ENCODE data around the gene IER5L.

IER5L gene

GRCh38 chr9:129160712-129161533 is 17.1 kb downstream of the IER5L start:
- no peak for DNase-seq

GRCh38 chr9:129156163-129156562 is 21.9 kb downstream of the IER5L start:
- no peak for DNase-seq

- no peak for DNase-seq
Observed at GRCh38 chr9:129154866-129155477, 23.1 kb downstream of the IER5L start.

- DNase-seq = no peak
Observed at GRCh38 chr9:129151469-129151868, 26.6 kb downstream of the IER5L start.

- no peak for DNase-seq
Observed at GRCh38 chr9:129150672-129151211, 27.3 kb downstream of the IER5L start.

GRCh38 chr9:129150122-129150521 is 27.9 kb downstream of the IER5L start:
- no peak for DNase-seq

- DNase-seq = no peak
Observed at GRCh38 chr9:129149442-129149841, 28.6 kb downstream of the IER5L start.

GRCh38 chr9:129148463-129149204 is 29.4 kb downstream of the IER5L start:
- DNase-seq = no peak

GRCh38 chr9:129146441-129146941 is 31.6 kb downstream of the IER5L start:
- DNase-seq = no peak

GRCh38 chr9:129145841-129146292 is 32.2 kb downstream of the IER5L start:
- no peak for DNase-seq

- DNase-seq = no peak
Observed at GRCh38 chr9:129145316-129145715, 32.7 kb downstream of the IER5L start.

GRCh38 chr9:129143031-129143927 is 34.8 kb downstream of the IER5L start:
- peak; percentile 56 to 85 for DNase-seq

GRCh38 chr9:129142138-129142935 is 35.7 kb downstream of the IER5L start:
- DNase-seq = no peak

- peak in 1 of 2 experiments; percentile 28 for DNase-seq
Observed at GRCh38 chr9:129141066-129142041, 36.7 kb downstream of the IER5L start.

- no peak for DNase-seq
Observed at GRCh38 chr9:129140397-129141065, 37.5 kb downstream of the IER5L start.

GRCh38 chr9:129139993-129140396 is 38.1 kb downstream of the IER5L start:
- DNase-seq = peak; percentile 97 to 98

GRCh38 chr9:129139233-129139992 is 38.6 kb downstream of the IER5L start:
- peak; percentile 58 to 85 for DNase-seq

GRCh38 chr9:129138476-129139232 is 39.4 kb downstream of the IER5L start:
- no peak for DNase-seq
